Stimulated activated CD8-positive, alpha-beta memory T cell treated with anti-CD3 and anti-CD28 coated beads, Interleukin-12 subunit alpha, Interleukin-12 subunit beta, amount 100 ng/mL, for 4 hours (primary cell): Measurements from ENCODE around the gene KIAA1671.

Source experiments
- DNase-seq: peaks from one replicate; pipeline ENCODE4 v3.0.0-alpha.2; 2020; ENCODE audit warnings: low read depth

The KIAA1671 gene

GRCh38 chr22:25068707-25069106, 116.2 kb downstream of the KIAA1671 start:
- DNase-seq = no peak

GRCh38 chr22:25069426-25069757, 116.9 kb downstream of the KIAA1671 start:
- no peak for DNase-seq

GRCh38 chr22:25069758-25070481, 117.4 kb downstream of the KIAA1671 start:
- no peak for DNase-seq

GRCh38 chr22:25070956-25071355, 118.4 kb downstream of the KIAA1671 start:
- no peak for DNase-seq

- no peak for DNase-seq
These were observed 119.2 kb downstream of the KIAA1671 start for GRCh38 chr22:25071720-25072119.

GRCh38 chr22:25072406-25072805, 119.9 kb downstream of the KIAA1671 start:
- DNase-seq = no peak

- peak; percentile 47 for DNase-seq
These were observed 123.8 kb downstream of the KIAA1671 start for GRCh38 chr22:25076336-25076735.

DNA sequence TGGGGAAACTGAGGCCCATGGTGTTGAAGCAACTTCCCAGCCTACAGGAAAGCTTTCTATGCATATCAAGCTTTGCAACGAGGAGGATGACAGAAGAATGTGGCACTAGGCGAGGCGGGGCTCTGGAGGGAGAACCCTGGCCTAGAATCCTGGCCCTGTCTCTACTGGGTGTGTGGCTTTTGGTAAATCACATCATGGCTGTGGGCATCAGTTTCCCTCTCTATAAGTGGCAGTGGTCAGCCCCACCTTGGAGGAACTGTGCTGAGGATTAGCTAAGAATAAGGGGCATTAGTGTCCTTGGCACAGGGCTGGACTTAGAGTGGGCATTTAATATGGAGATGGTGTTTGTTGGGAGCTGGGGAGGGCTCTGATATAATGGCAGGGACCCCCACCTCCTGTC, 124.5 kb downstream of the KIAA1671 start:
- no peak for DNase-seq

DNA sequence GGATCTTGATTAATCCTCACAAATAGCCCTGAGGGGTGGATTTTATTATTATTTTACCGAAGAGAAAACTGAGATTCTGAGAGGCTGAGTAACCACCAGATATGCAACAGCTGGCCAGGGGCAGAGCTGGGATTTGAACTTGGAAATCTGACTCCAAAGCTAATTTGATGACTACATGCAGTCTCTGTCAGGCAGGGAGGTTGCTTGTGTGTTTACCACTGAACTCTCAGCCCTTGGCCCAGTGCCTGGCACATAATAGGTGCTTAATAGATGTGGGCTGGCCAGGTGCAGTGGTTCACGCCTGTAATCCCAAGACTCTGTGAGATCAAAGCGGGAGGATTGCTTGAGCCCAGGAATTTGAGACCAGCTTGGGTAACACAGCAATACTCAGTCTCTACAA, 125.4 kb downstream of the KIAA1671 start:
- DNase-seq = no peak

DNA sequence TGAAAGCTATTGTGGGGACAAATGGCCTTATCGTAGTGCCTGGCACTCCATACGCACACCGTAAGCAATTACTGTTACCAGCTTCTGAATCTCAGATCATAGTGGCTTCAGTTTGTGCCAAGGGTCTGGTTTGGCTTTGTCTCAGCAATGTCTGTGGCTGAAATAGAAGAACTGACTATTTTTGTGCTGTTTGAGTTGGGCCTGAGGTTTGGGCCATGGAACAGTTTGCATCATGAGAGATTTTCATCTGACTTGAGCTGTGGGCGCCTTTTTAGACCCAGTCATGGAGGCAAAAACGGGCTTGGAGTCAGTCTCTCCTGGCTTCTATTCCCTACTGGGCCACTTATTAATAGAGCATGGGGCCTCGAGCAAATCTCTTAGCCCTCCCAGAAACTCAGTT, 126.1 kb downstream of the KIAA1671 start:
- no peak for DNase-seq

DNA sequence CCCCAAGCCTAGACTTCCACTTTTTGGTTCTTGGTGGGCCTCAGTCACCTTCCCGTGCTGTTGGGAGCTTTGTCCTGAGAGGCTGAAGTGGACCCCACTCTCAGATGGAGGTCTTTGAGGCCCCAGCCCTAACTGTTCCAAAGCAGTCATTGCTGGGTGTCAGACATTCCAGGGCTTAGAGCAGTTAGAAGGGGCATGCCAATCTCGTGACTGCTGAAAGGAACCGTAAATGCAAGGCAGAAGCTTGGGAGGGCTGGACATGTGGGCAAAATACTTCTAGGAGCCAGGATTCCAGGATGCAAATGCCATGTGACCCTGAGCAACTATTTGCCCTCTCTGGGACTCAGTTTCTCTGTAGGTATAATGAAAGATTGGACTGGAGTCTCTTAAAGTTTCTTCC, 128.3 kb downstream of the KIAA1671 start:
- DNase-seq = no peak

DNA sequence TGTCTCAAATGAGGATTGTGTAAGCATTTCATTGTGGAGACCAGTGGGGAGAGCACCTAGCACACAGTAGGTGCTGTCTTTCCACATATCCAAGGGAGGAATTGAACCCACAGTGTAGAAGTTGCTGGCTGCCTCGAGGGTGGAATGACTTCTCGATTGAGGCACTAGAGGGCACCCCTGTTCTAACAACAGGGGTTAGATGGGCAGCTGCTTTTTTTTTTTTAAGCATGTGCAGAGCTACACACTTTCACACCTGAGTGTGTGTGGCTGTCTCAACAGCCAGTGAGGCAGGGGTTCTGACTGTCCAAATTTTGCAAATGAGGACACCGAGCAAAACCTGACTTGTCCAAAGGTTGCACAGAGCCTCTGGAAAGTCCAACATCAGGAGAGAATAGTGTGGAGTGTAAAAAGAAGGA, 128.9 kb downstream of the KIAA1671 start:
- DNase-seq = no peak

DNA sequence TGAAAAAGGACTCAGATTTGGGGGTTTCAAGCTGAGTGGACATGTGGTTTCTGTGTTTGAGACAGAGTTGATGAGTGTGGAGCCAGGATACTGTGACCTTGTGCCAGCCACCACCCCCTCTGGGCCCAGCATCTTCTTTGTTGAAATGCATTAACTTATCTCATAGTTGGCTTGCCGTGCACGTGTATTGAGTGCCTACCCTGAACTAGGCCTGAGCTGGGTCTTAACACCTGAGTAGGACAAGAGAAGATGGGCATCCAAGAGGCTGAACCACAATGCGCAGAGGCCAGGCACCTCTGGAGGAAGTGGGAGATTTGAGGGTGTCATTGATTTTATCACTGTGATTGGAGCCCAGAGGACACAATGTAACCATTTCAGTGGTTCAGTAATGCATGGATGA, 129.6 kb downstream of the KIAA1671 start:
- no peak for DNase-seq

DNA sequence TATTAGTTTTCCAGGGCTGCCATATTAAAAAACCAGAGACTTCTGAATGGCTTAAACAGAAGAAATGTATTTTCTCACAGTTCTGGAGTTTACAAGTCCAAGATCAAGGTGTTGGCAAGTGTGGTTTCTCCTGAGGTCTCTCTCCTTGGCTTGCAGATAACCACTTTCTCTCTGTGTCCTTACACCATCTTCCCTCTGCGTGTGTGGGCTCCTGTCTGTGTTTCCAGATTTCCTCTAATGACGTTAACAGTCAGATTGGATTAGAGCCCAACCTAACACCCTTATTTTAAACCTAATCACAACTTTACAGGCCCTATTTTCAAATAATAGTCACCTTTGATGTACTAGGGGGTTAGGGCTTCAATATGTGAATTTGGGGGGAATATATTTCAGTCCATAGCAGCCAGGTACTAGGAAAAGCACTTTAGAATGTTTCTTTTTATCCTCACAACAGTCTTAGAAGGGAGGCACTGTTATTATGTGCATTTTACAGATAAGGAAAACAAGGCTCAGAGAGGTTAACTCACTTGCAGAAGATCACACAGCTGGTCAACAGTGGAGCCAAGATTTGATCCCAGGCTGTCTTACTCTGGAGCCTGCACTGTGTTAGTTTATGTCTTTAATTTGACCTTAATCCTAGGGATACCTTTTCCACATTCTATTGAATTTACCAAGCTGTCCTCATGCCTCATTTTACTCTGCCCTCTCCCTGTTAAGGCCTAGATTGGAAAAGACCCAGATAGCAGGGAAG, 130.7 kb downstream of the KIAA1671 start:
- DNase-seq = no peak

DNA sequence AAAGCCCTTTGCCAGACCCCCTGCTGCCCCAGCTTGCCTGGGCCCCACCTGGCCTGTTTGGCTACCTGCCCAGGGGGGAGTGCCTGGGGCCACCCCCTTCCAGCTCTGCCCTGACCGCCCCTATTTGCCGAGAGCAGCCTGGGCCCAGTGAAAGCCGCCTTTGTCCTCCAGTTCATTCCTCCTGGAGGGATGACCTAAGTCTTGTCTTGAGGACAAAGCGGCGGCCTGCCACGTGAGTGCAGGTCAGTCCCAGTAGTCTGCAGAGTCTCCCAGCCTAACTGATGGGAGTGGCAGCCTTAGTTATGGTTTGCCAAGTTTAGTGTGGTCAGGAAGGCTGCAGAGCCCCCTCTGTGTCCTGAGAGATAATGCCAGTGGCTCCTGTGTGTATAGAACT, 131.3 kb downstream of the KIAA1671 start:
- no peak for DNase-seq

DNA sequence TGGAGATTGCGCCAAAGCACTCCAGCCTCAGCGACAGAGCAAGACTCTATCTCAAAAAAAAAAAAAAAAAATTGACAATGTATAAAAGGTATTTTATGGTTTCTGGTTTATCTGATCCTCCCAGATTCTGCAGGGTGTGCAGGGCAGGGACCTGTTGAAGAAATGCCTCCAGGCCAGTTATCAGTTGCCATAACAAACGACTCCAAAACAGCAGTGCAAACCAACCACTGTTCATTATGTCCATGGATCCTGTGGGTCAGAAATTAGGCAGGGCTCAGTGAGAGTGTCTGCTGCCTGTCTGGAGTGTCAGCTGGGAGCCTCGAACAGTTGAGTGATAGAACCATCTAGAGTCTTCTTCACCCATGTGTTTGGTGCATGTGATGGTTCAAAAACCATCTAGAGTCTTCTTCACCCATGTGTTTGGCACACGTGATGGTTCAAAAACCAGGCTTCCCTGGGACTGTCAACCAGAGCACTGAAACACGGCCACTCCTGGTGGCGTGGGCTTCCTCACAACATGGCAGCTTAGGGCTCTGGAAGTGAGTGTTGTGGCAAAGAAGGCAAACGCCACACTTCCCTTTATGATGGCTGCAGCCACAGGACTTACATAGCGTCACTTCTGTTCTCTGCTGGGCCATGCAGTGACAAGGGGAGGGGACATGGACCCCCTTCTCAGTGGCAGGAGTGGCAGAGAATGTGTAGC, 132.0 kb downstream of the KIAA1671 start:
- no peak for DNase-seq

- no peak for DNase-seq
These were observed 132.6 kb downstream of the KIAA1671 start for GRCh38 chr22:25085156-25085555.

- no peak for DNase-seq
These were observed 133.7 kb downstream of the KIAA1671 start for GRCh38 chr22:25085930-25086901.

GRCh38 chr22:25086902-25087282, 134.4 kb downstream of the KIAA1671 start:
- no peak for DNase-seq

DNA sequence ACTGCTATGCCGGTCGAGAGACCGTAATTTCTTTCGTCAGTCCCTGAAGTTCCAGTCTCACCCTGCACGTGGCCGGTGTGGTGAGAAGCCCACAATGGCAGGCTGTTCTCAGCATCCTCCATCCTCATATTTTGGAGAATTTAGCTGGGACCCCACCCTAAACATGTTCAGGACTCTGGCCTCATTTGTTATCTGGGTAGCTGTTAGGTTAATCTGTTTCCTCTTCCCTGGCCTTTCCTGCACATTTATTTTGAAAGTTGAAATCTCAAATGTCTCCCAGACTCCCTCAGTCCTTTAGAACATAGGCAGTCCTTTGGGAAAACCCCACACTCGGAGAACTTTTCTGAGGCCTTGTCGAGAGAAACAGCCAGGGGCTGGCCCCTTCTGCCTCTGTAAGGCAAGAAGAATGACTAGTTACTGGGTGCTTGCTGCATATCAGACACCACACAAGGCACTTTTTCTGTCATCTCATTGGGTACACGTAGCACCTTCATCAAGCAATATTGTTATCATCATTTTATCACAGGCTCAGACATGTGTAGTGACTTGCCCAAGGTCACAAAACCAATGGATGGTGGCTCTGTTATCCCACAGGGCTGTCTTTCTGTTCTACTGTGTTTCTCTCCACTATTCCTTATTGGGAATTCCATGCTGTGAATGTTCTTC, 137.8 kb downstream of the KIAA1671 start:
- DNase-seq = no peak

GRCh38 chr22:25091458-25091857, 138.9 kb downstream of the KIAA1671 start:
- no peak for DNase-seq
